ENCODE data around the gene PLEKHH2. TPM values are rescaled to one million over a fixed set of nuclear protein-coding genes. Genes with fewer than 3 reads are reported as not detected.

Gene PLEKHH2
- total RNA-seq, 1 experiment from 2014 or later: 3.1 TPM

- Histone ChIP-seq H2AFZ (ENCODE audit: low read length) (peak overlapping the region; percentile 76), H3K9me3 (ENCODE audit: control insufficient read depth, low read depth, low read length) (no peaks in the 10 kb centered on the region), H3K27me3 (ENCODE audit: insufficient read depth, low read length) (no peaks in the 10 kb centered on the region; the same call in 1 of the 2 replicates), H3K4me1 (ENCODE audit: insufficient read depth, low read length) (no peaks in the 10 kb centered on the region), H4K8ac (replicated peaks; ENCODE audit: insufficient read length, low read depth, low read length) (no peak overlapping the region), H3K23me2 (ENCODE audit: insufficient read length, low read depth, low read length, poor library complexity, severe bottlenecking) (peaks cover 10% of the 10 kb centered on the region), H4K20me1 (ENCODE audit: control insufficient read depth, insufficient read depth, insufficient read length) (no peaks in the 10 kb centered on the region), H3K79me1 (ENCODE audit: insufficient read depth, low read depth, low read length, poor library complexity, severe bottlenecking) (no peaks in the 10 kb centered on the region), H3K79me2 (ENCODE audit: insufficient read depth, low read length) (no peaks in the 10 kb centered on the region), H4K91ac (ENCODE audit: insufficient read length, low read depth, low read length) (no peak overlapping the region), H3K4me2 (ENCODE audit: insufficient read depth, insufficient read length, low read length) (peak overlapping the region; percentile 86), H3K27ac (ENCODE audit: insufficient read length, low read depth, low read length) (no peak overlapping the region), H2BK15ac (ENCODE audit: low read depth, low read length) (no peak overlapping the region), H3T11ph (ENCODE audit: low read length) (no peak overlapping the region), H2BK20ac (ENCODE audit: low read depth, low read length, poor library complexity, severe bottlenecking) (no peak overlapping the region), H4K5ac (ENCODE audit: insufficient read length, low read depth, low read length) (no peak overlapping the region), H2BK5ac (ENCODE audit: insufficient read length, low read length) (no peak overlapping the region), H3K56ac (ENCODE audit: insufficient read length, low read depth, low read length) (no peak overlapping the region), H3K14ac (ENCODE audit: insufficient read depth, low read length) (no peak overlapping the region), H3K18ac (ENCODE audit: insufficient read length, low read depth, low read length) (no peak overlapping the region), H2BK12ac (ENCODE audit: insufficient read length, low read depth, low read length) (no peak overlapping the region), H2BK120ac (ENCODE audit: low read depth, low read length, poor library complexity, severe bottlenecking) (no peak overlapping the region), H2AK5ac (ENCODE audit: insufficient read length, low read length) (no peak overlapping the region), H3K4ac (ENCODE audit: low read depth, low read length) (no peak overlapping the region), H3K23ac (ENCODE audit: insufficient read length, low read depth, low read length) (no peak overlapping the region), H3K9ac (ENCODE audit: extremely low read depth, insufficient read length, low read length) (peak overlapping the region; percentile 10)
- peaks cover 0 to 8% (median 0%) of the 10 kb centered on the region in 3 experiments; a peak in 3 of 7 replicates for H3K36me3 Mint-ChIP-seq (ENCODE audit: insufficient read depth in 1 of 3, low read depth in 3 of 3)
- peaks cover 16 to 19% of the 10 kb centered on the region in 2 experiments for H3K4me1 Mint-ChIP-seq
- H3K27me3 Mint-ChIP-seq (ENCODE audit: low read depth): peaks cover 28% of the 10 kb centered on the region
- peak overlapping the region; percentile 70 to 81 for H3K4me3 Mint-ChIP-seq
- no peak overlapping the region for H3K27ac Mint-ChIP-seq
- TF ChIP-seq CTCF (conservative IDR thresholded peaks at IDR 0.05): no peak
- peaks cover 4 to 8% of the 10 kb centered on the region in 2 experiments; a peak in 4 of 5 replicates for H3K9me3 Mint-ChIP-seq
- no CpG with 5 or more reads among the region's 10 CpGs for WGBS (ENCODE audit: extremely low coverage, insufficient read length, low lambda C conversion rate)
- no peak for DNase-seq
Measured at GRCh38 chr2:43636621-43637020, 439 bp upstream of the PLEKHH2 start.

Measured in H9 (cell line).